ENCODE measurements around the gene PDHX. TPM values are rescaled to one million over a fixed set of nuclear protein-coding genes. Genes with fewer than 3 reads are reported as not detected.
"Not testable (repeated sequence)": the region's sequence is repeated elsewhere in the genome, so short reads cannot be mapped to it uniquely, and the experiment has no call there.

PDHX gene
- total RNA-seq, 1 donor from 2014 or later, result 30.5 TPM

DNA sequence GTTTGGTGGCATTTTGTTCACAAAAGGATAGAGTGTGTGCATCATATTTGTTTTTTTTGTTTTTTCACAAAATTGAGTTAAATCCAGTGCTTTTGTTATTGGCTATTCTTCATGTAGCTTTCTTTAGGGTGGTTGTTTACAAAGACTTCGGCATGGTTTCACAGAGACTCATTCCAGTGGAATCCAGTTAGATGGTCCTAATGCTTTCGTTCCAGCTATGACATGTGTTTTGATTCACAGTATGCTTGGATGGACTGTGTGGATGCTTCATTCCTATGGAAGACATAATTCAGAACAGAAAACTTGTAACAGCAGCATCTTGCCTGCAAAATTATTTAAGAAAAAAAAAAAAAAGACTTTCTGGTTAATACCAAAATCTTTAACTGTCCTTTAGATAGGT, 97.9 kb downstream of the PDHX start:
- DNase-seq (ENCODE audit: low read depth), result no peak

DNA sequence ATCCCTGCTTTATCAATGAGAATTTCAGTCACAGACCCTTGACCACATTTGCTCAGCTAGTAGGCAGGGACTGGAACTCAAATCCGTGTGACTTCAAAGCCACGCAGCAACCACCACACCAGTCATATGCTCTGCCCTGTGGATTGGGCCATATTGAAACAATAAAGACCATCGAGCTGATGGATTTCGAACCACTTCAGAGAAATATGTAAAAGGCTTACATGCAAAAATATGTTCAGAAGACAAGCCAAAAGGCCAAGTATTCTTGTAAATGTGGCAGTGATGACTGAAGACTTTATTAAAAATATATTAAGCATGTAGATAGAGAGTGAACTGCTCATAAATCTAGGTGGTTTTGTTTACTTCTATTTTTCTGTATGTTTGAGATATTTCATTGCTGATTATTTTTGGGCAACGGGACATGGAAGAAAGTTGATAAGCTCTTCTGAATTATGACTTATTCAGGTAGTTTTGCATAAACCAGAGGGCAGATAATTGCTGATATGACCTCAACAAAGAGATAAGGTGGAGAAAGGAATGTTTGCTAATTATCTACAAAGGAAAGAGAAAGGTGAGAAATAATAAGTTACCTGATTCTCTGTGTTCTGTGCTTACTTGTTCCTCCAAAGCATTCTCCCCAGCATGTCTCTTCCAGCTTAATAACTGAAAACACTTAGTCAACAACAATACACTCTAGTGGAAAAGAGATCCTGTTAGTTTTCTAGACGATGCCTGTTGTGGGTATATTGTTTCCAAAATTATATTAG, 99.4 kb downstream of the PDHX start:
- Histone ChIP-seq H3K36me3 (ENCODE audit: control insufficient read depth, insufficient read depth, low read length) (no peaks in the 10 kb centered on the region), H3K27me3 (ENCODE audit: control insufficient read depth, insufficient read depth, low read length) (no peaks in the 10 kb centered on the region), H3K4me3 (ENCODE audit: low read depth, low read length) (no peak overlapping the region)
- no peak for TF ChIP-seq CTCF (IDR thresholded peaks at IDR 0.05; ENCODE audit: insufficient read depth, low read length, poor library complexity, severe bottlenecking)
- DNase-seq (ENCODE audit: low read depth), result no peak

More for the DNA sequence above, 97.9 kb downstream of the PDHX start:
- no peak overlapping the region for H3K4me3 ChIP-seq (ENCODE audit: low read depth, low read length)
- H3K27me3 ChIP-seq (ENCODE audit: control insufficient read depth, insufficient read depth, low read length), result no peaks in the 10 kb centered on the region
- no peaks in the 10 kb centered on the region for H3K36me3 ChIP-seq (ENCODE audit: control insufficient read depth, insufficient read depth, low read length)
- no peak for TF ChIP-seq CTCF (IDR thresholded peaks at IDR 0.05; ENCODE audit: insufficient read depth, low read length, poor library complexity, severe bottlenecking)

DNA sequence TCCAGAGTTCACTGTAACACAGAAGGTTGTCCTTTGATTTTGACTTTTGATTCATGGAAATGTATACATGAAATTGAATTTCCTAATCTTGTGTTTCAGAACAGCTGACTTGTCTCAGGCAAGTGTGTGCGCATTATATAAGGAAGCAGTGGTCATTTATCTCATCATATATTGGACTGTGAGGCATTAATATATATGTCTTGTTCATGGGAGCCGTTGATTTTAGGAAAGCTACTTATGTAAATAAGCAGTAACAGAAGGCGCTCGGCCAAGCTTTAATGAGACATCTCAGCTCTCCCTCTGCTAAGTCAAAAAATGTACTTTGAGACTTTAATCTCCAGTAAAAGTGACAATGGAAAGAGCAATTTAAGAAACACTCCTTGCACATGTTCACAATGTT, 100.5 kb downstream of the PDHX start:
- H3K36me3 ChIP-seq (ENCODE audit: control insufficient read depth, insufficient read depth, low read length), result no peaks in the 10 kb centered on the region
- no peaks in the 10 kb centered on the region for H3K27me3 ChIP-seq (ENCODE audit: control insufficient read depth, insufficient read depth, low read length)
- no peak overlapping the region for H3K4me3 ChIP-seq (ENCODE audit: low read depth, low read length)
- no peak for DNase-seq (ENCODE audit: low read depth)
- TF ChIP-seq CTCF (IDR thresholded peaks at IDR 0.05; ENCODE audit: insufficient read depth, low read length, poor library complexity, severe bottlenecking), result no peak

- H3K27me3 ChIP-seq (ENCODE audit: control insufficient read depth, insufficient read depth, low read length), result no peaks in the 10 kb centered on the region
- H3K4me3 ChIP-seq (ENCODE audit: low read depth, low read length), result no peak overlapping the region
- no peaks in the 10 kb centered on the region for H3K36me3 ChIP-seq (ENCODE audit: control insufficient read depth, insufficient read depth, low read length)
- TF ChIP-seq CTCF (IDR thresholded peaks at IDR 0.05; ENCODE audit: insufficient read depth, low read length, poor library complexity, severe bottlenecking), result no peak
- no peak for DNase-seq (ENCODE audit: low read depth)
These were observed 101.3 kb downstream of the PDHX start for GRCh38 chr11:35017528-35018342.

GRCh38 chr11:35021589-35021988, 105.2 kb downstream of the PDHX start:
- H3K36me3 ChIP-seq (ENCODE audit: control insufficient read depth, insufficient read depth, low read length), result no peaks in the 10 kb centered on the region
- no peak for DNase-seq (ENCODE audit: low read depth)
- no peaks in the 10 kb centered on the region for H3K27me3 ChIP-seq (ENCODE audit: control insufficient read depth, insufficient read depth, low read length)
- no peak overlapping the region for H3K4me3 ChIP-seq (ENCODE audit: low read depth, low read length)
- TF ChIP-seq CTCF (IDR thresholded peaks at IDR 0.05; ENCODE audit: insufficient read depth, low read length, poor library complexity, severe bottlenecking), result no peak

DNA sequence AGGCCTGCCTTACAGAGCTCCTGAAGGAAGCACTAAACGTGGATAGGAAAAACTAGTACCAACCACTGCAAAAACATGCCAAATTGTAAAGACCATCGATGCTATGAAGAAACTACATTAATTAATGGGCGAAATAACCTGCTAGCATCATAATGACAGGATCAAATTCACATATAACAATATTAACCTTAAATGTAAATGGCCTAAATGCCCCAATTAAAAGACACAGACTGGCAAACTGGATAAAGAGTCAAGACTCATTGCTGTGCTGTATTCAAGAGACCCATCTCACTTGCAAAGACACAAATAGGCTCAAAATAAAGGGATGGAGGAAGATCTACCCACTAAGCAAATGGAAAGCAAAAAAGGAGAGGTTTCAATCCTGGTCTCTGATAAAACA, 107.5 kb downstream of the PDHX start:
- H3K27me3 ChIP-seq (ENCODE audit: control insufficient read depth, insufficient read depth, low read length); DNase-seq (ENCODE audit: low read depth); H3K36me3 ChIP-seq (ENCODE audit: control insufficient read depth, insufficient read depth, low read length); H3K4me3 ChIP-seq (ENCODE audit: low read depth, low read length): not testable (repeated sequence)

DNA sequence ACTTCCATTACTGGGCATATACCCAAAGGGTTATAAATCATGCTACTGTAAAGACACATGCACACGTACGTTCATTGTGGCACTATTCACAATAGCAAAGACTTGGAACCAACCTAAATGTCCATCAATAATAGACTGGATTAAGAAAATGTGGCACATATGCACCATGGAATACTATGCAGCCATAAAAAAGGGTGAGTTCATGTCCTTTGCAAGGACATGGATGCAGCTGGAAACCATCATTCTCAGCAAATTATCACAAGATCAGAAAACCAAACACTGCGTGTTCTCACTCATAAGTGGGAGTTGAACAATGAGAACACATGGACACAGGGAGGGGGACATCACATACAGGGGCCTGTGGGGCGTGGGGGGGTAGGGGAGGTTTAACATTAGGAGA, 111.6 kb downstream of the PDHX start:
- not testable (repeated sequence) for DNase-seq (ENCODE audit: low read depth); H3K36me3 ChIP-seq (ENCODE audit: control insufficient read depth, insufficient read depth, low read length); H3K4me3 ChIP-seq (ENCODE audit: low read depth, low read length); H3K27me3 ChIP-seq (ENCODE audit: control insufficient read depth, insufficient read depth, low read length)

All from kidney epithelial cell (primary cell).